T-helper 17 cell (primary cell): Measurements from ENCODE around the gene SH3BP2. TPM values are rescaled to one million over a fixed set of nuclear protein-coding genes. Genes with fewer than 3 reads are reported as not detected.
A peak's percentile ranks its signal among the peaks of the same experiment; 100 is the strongest.

Experiments used
- ATAC-seq: fragments of 150-1000 bp; cut with Tn5 transposase; 2 replicates; pipeline ENCODE4 v1.10.0; 2021; ENCODE audit warnings: mild to moderate bottlenecking, moderate library complexity
- DNase-seq, 3 donors: peaks; one replicate each; pipeline versions ENCODE4 v3.0.0 to v3.0.0-alpha.2; 2020 to 2021
- H3K9me3 ChIP-seq: one replicate; pipeline ENCODE4 v1.7.0; 2013; ENCODE audit warnings: low read length, mild to moderate bottlenecking; ENCODE audit not compliant: control insufficient read depth, poor library complexity, severe bottlenecking
- H3K27ac Mint-ChIP-seq: one replicate; pipeline ENCODE4 v1.8.0; 2022; ENCODE audit warnings: mild to moderate bottlenecking, moderate library complexity, mixed read lengths
- H3K27me3 Mint-ChIP-seq: one replicate; pipeline ENCODE4 v1.8.0; 2022; ENCODE audit warnings: mixed read lengths
- H3K36me3 Mint-ChIP-seq: one replicate; pipeline ENCODE4 v1.8.0; 2022; ENCODE audit warnings: low read depth, mixed read lengths
- H3K4me1 Mint-ChIP-seq: one replicate; pipeline ENCODE4 v1.8.0; 2022; ENCODE audit warnings: mild to moderate bottlenecking, mixed read lengths
- H3K4me3 Mint-ChIP-seq: one replicate; pipeline ENCODE4 v1.8.0; 2022; ENCODE audit warnings: mild to moderate bottlenecking, moderate library complexity, mixed read lengths
- total RNA-seq, 4 donors: library from RNA in 2 of 4; stranded (reverse) in 2 of 4; gene quantifications; one replicate each; pipeline ENCODE4 v1.2.3 and lab custom pipeline; 2022 to 2026

Gene SH3BP2
- total RNA-seq, 2 donors from 2014 or later, result 36.0 to 62.0 TPM

DNA sequence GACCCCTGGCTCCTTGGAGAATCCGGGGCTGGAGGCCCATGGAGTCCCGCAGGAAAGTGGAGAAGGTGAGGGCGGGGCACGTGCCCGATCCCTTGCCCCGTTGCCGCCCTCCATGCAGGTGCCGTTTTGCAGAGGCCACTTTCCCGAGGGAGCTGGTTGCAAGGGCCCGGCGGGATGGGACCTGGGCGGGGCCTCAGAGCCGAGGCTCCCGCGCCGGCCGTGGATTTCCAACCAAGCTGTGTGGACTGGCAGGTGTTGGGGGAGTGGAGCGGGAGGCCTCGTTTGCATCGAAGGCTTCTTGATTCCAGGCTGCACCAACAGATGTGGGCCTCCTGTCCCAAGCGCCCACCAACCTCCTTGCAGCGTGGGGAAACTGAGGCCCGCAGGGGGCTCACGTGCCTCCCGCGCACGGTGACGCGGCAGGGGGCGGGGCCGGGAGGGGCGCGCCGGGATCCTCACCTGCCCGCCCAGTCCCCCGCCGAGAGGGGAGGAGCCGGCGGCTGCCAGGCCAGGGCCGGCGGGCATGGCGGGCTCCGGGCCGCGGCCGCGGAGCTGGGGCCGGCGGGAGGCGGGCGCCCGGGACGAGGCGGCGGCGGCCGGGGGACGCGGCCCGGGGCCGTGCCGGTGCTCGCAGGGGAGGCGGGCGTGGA, 24.9 kb downstream of the SH3BP2 start:
- no peaks in the 10 kb centered on the region for H3K27me3 Mint-ChIP-seq
- H3K4me1 Mint-ChIP-seq, result peaks cover 39% of the 10 kb centered on the region
- peaks cover 5% of the 10 kb centered on the region for H3K36me3 Mint-ChIP-seq
- DNase-seq (no peak), ATAC-seq (peak; percentile 64)
- H3K9me3 ChIP-seq, result no peaks in the 10 kb centered on the region
- H3K4me3 Mint-ChIP-seq, result peak overlapping the region; percentile 82
- peak overlapping the region; percentile 74 for H3K27ac Mint-ChIP-seq

GRCh38 chr4:2818351-2818939, 25.6 kb downstream of the SH3BP2 start:
- H3K27ac Mint-ChIP-seq, result peak overlapping the region; percentile 87
- H3K9me3 ChIP-seq, result no peaks in the 10 kb centered on the region
- peak overlapping the region; percentile 76 for H3K4me3 Mint-ChIP-seq
- peak; percentile 14 for ATAC-seq
- H3K27me3 Mint-ChIP-seq, result no peaks in the 10 kb centered on the region
- H3K4me1 Mint-ChIP-seq, result peaks cover 34% of the 10 kb centered on the region
- peaks cover 4% of the 10 kb centered on the region for H3K36me3 Mint-ChIP-seq
- DNase-seq, result no peak

GRCh38 chr4:2819244-2820215, 26.6 kb downstream of the SH3BP2 start:
- Mint-ChIP-seq H3K27ac (peak overlapping the region; percentile 87), H3K4me3 (peak overlapping the region; percentile 76), H3K4me1 (peaks cover 23% of the 10 kb centered on the region), H3K36me3 (peaks cover 5% of the 10 kb centered on the region), H3K27me3 (no peaks in the 10 kb centered on the region)
- H3K9me3 ChIP-seq, result no peaks in the 10 kb centered on the region
- ATAC-seq, result no peak
- no peak for DNase-seq

DNA sequence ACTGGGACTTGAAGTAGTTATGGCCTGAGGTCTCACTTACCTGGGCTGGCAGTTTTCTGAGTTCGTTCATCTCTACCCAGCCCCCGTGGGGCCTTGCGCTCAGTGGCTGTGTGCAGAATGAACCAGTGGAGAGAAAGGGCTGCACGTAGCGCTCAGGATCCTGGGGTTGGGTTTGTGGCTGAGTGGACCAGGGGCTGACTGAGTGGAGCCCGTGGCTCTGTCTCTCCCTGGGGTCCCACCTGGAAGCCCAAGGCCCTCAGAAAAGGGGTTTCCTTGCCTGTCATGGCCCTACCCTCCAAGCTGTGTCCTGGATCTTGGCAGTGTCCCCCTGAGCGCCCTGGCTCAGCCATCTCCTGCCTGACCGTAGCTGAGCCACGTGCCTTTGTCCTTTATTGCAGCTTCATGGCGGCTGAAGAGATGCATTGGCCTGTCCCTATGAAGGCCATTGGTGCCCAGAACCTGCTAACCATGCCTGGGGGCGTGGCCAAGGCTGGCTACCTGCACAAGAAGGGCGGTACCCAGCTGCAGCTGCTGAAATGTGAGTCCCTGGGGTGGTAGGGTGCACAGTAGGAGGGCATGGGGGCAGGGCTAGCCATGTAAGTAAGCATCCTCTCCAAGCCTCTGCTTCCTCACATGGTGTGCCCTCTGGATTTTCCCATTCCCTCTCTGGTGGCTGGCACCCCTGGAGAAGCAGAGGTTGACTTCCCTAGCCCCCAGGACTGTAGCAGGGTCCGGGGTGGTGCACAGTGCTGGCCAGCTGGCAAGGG, 27.5 kb downstream of the SH3BP2 start:
- DNase-seq (no peak), ATAC-seq (no peak)
- Mint-ChIP-seq H3K4me1 (peaks cover 20% of the 10 kb centered on the region), H3K27me3 (no peaks in the 10 kb centered on the region), H3K4me3 (no peak overlapping the region), H3K36me3 (peaks cover 8% of the 10 kb centered on the region), H3K27ac (peak overlapping the region; percentile 87)
- H3K9me3 ChIP-seq, result no peaks in the 10 kb centered on the region

- no peak for DNase-seq
- peaks cover 19% of the 10 kb centered on the region for H3K36me3 Mint-ChIP-seq
These were observed 29.8 kb downstream of the SH3BP2 start for GRCh38 chr4:2822461-2823300.

DNA sequence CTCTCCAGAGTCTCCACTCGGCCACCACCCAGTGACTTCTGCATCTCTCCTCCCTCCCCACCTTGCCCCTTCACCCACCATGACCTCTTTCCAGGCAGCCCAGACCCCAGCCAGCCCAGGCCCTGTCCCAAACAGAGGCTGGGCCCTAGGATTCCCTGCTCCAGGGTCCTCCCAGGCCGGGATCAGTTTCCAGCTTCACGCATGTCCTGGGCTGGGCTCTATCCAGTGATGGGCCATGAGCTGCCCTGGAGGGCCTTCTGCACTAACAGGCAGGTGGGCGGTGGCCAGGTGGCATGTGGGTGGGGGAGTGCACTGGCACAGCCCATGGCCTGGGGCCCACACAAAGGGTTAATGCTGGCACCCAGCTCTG, 30.4 kb downstream of the SH3BP2 start:
- no peak overlapping the region for H3K27ac Mint-ChIP-seq
- H3K4me1 Mint-ChIP-seq, result peaks cover 18% of the 10 kb centered on the region

More at GRCh38 chr4:2822461-2823300, 29.8 kb downstream of the SH3BP2 start:
- no peak for ATAC-seq
- H3K9me3 ChIP-seq, result no peaks in the 10 kb centered on the region
- Mint-ChIP-seq H3K4me1 (peaks cover 15% of the 10 kb centered on the region), H3K27ac (no peak overlapping the region), H3K4me3 (no peak overlapping the region), H3K27me3 (no peaks in the 10 kb centered on the region)

GRCh38 chr4:2823671-2824328, 30.9 kb downstream of the SH3BP2 start:
- ATAC-seq (no peak), DNase-seq (no peak)
- Mint-ChIP-seq H3K4me3 (no peak overlapping the region), H3K36me3 (peaks cover 21% of the 10 kb centered on the region), H3K27me3 (no peaks in the 10 kb centered on the region), H3K4me1 (peaks cover 21% of the 10 kb centered on the region), H3K27ac (peak overlapping the region; percentile 19)
- no peaks in the 10 kb centered on the region for H3K9me3 ChIP-seq

More for the DNA sequence above, 30.4 kb downstream of the SH3BP2 start:
- no peak for ATAC-seq
- Mint-ChIP-seq H3K27me3 (no peaks in the 10 kb centered on the region), H3K36me3 (peaks cover 19% of the 10 kb centered on the region), H3K4me3 (no peak overlapping the region)
- DNase-seq, result no peak
- no peaks in the 10 kb centered on the region for H3K9me3 ChIP-seq

- peaks cover 22% of the 10 kb centered on the region for H3K4me1 Mint-ChIP-seq
- ATAC-seq (no peak), DNase-seq (no peak)
- no peaks in the 10 kb centered on the region for H3K9me3 ChIP-seq
- H3K27me3 Mint-ChIP-seq, result no peaks in the 10 kb centered on the region
- H3K27ac Mint-ChIP-seq, result peak overlapping the region; percentile 19
- peaks cover 22% of the 10 kb centered on the region for H3K36me3 Mint-ChIP-seq
- H3K4me3 Mint-ChIP-seq, result no peak overlapping the region
These were observed 31.5 kb downstream of the SH3BP2 start for GRCh38 chr4:2824329-2824835.

DNA sequence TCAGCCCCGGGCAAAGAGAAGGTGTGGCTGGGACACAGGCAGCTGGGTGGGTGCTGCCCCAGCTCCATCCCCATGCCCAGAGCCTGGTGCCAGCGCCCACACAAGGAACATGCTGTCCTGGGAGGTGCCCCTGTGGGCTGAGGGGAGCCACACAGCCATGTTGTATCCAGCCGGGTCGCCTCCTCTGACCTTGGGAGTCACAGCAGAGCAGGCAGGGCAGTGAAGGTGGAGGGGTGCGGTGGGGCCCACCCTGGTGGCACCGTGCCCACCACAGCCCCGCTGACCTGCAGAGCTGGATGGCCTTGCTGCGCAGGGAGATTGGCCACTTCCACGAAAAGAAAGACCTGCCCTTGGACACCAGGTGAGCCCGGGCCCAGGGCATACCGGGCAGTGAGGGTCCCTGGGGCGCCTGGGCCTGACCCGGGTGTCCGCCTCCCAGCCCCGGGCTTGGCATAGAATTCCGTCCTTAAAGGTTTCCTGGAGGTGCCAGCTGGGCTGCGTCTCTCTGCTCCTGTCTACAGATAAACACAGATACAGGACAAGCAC, 32.0 kb downstream of the SH3BP2 start:
- Mint-ChIP-seq H3K27me3 (no peaks in the 10 kb centered on the region), H3K4me3 (no peak overlapping the region), H3K27ac (no peak overlapping the region), H3K4me1 (peaks cover 19% of the 10 kb centered on the region), H3K36me3 (peaks cover 22% of the 10 kb centered on the region)
- no peaks in the 10 kb centered on the region for H3K9me3 ChIP-seq
- DNase-seq (peak in 1 of 3 donors; percentile 9), ATAC-seq (no peak)

DNA sequence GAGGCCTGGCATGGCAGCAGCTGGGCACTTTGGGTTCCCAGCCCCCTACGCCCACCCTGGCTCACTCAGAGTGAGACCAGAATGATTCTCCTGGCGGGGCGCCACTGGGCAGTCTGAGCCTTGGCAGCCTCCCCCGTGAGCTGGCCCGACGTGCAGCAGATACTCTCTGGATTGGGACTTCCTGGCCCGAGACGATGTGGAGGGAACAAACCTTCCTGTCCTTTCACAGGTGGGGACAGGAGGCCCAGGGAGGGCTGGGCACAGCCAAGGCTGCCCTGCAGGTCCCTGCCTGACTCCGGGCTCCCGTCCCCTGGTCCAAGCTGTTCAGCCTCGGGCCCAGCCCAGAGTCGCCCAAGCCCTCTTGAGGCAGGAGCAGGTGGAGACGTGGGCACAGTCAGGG, 32.9 kb downstream of the SH3BP2 start:
- H3K27me3 Mint-ChIP-seq, result no peaks in the 10 kb centered on the region
- ATAC-seq (no peak), DNase-seq (peak in 1 of 3 donors; percentile 2)
- H3K36me3 Mint-ChIP-seq, result peaks cover 22% of the 10 kb centered on the region
- H3K4me1 Mint-ChIP-seq, result peaks cover 19% of the 10 kb centered on the region
- H3K27ac Mint-ChIP-seq, result no peak overlapping the region
- no peak overlapping the region for H3K4me3 Mint-ChIP-seq
- no peaks in the 10 kb centered on the region for H3K9me3 ChIP-seq

DNA sequence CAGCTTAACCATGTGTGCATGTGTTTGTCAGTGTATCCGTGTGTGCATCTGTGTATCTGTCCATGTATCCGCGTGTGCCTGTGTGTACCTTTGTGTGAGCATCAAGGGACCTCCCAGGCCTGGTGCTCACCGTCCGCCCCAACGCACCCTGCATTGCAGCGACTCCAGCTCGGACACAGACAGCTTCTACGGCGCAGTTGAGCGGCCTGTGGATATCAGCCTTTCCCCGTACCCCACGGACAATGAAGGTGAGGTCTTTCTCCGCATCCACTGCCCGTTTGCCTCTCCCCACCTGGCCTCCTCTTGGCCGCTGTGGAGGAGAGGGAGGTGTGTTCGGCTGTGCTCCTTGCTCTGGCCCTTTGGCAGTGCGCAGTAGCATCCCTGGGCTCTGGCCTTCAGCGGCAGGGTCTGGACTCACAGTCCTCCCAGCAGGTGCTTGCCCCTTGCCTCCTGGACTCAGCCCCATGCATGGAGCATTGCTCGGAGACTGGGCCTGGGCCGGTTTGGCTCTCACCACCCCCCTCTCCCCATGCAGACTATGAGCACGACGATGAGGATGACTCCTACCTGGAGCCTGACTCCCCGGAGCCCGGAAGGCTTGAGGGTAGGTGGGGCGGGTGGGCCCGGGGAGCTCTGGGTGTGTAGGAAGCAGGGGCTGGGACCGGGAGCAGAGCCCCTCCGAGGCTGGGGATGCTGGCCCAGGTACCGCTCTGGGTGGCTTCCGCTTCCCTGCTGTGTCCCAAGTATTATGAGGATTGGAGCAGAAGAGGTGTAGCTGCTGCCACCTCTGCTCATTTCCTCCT, 34.4 kb downstream of the SH3BP2 start:
- H3K27me3 Mint-ChIP-seq, result no peaks in the 10 kb centered on the region
- ATAC-seq, result no peak
- H3K27ac Mint-ChIP-seq, result no peak overlapping the region
- peaks cover 22% of the 10 kb centered on the region for H3K36me3 Mint-ChIP-seq
- peak in 1 of 3 donors; percentile 3 for DNase-seq
- H3K9me3 ChIP-seq, result no peaks in the 10 kb centered on the region
- H3K4me1 Mint-ChIP-seq, result peaks cover 17% of the 10 kb centered on the region
- no peak overlapping the region for H3K4me3 Mint-ChIP-seq
